ENCODE results near the gene EID1.
A peak's percentile ranks its signal among the peaks of the same experiment; 100 is the strongest.
"Not testable (repeated sequence)": the region's sequence is repeated elsewhere in the genome, so short reads cannot be mapped to it uniquely, and the experiment has no call there.

EID1 gene, protein sequence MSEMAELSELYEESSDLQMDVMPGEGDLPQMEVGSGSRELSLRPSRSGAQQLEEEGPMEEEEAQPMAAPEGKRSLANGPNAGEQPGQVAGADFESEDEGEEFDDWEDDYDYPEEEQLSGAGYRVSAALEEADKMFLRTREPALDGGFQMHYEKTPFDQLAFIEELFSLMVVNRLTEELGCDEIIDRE

DNA sequence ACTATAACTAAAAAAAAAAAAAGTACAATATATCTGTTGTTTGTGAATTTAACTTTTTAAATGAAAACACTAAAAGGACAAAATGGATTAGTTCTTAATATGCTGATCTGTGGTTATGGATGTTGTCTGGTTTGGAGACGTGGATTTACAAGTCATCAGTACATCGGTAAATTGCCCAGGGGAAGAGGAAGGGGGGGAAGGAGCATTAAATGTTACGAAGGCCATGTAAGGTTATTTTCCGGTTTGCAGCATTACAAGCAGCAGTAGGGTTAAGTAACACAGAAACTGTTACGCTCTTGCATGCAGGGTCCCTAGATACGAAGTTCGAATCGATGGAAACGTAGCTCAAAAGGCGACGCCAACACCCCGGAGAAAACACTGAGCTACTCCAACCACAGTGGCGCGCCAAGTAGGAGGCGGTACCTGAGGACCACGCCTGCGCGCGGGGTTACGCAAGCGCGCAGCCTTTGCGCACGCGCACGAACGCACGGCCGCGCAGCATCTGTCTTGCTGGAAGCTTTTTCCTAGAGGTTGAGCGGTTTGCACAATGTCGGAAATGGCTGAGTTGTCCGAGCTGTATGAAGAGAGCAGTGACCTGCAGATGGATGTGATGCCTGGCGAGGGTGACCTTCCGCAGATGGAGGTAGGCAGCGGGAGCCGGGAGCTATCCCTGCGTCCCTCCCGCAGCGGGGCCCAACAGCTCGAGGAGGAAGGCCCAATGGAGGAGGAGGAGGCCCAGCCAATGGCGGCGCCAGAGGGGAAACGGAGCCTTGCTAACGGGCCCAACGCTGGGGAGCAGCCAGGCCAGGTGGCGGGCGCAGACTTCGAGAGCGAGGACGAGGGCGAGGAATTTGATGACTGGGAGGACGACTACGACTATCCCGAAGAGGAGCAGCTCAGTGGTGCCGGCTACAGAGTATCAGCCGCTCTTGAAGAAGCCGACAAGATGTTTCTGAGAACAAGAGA lies at the start of gene EID1:
EID1 (plus strand) TSS at position 505 of the 966 bp plus-strand sequence; CDS start at position 548, 43 bp downstream.
- peak; percentile 44 to 95 (median 90) for DNase-seq

DNA sequence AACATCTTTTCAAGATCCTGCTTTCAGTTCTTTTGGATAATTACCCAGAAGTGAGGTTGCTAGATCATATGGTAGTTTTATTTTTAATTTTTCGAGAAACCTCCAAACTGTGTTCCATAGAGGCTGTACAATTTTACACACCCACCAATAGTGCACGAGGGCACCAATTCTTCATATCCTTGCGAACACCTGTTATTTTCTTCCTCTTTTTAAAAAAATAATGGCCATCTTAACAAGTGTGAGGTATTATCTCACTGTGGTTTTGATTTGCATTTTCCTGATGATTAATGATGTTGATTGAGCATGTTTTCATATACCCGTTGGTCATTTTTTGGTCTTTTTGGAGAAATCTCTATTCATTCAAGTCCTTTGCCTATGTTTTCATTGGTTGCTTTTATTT lies 49.5 kb upstream of the EID1 start:
- DNase-seq: no peak

DNA sequence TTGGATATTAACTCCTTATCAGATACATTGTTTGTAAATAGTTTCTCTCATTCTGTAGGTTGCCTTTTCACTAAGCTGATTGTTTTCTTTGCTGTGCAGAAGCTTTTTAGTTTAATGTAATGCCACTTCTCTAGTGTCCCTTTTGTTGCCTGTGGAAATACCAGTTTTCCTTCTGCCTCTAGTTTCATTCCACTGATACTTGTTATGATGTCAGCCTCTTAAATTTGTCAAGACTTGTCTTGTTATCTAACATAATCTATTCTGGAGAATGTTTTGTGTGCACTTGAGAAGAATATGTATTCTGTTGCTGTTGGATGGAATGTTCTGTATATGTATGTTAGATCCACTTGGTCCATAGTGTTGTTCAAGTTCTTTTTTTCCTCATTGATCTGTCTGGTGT lies 49.0 kb upstream of the EID1 start:
- DNase-seq: no peak

DNA sequence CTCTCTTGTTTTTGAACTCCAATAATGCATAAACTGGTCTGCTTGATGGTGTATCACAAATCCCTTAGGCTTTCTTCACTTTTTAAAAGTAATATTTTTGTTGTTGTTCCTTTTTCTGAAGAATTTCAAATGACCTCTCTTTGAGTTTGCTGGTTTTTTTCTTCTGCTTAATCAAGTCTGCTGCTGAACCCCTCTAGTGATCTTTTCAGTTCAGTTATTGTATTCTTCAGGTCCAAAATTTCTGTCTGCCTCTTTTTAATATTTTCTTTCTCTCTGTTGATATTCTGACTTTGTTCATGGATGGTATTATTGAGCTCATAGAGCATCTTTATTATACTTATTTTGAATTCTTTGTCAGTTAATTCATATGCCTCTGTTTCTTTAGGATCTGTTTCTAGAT lies 45.3 kb upstream of the EID1 start:
- DNase-seq: no peak

DNA sequence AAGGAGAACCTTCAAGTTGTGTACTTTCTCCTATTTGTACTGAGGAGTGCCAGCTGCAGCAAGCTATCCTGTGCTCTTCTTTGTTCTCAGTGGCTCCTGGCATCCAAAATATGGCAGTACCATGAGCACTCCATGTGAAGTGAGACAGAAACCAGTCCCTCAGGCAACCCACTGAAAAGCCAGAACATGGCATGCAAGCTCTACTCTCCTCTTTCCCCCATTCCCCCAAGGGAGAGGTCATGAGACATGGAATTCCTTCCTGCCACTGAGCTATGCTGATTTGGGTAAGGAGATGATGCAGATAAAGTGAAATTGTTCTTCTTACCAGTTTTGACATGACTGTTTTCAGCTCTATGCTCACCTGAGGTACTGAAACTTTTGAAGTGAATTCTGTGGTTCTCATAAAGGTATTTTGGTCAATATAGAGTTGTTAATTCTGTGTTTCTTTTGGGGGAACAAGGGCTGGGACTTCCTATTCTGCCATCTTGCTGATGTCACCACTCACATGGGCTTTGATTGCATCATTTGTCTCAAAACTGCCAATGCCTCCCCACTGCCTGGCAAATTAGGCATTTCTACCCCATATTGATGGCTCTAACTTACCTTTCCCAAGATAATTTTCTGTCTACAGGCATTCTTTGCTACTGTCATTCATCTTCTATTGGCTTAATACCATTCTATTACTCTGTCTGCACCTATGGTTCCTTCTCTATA lies 44.3 kb upstream of the EID1 start:
- DNase-seq: no peak

DNA sequence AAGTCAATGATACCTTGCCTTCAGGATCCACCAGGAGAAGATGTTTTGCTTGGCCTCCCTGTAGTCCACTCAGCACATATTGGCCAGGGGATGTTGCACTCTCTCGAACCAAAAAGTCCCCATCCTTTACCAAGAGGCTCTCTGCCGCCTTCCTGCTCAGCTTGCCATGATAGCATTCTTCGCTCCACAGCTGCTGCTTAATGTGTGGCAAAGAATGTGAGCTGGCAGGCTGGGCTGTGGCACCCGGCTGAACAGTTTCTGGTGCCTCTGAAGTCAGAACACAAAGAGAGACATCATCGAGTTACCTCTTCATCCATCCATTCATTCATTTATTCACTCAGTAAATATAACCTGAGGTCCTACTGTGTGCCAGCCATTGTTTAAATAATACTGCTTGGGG lies 43.2 kb upstream of the EID1 start:
- no peak for DNase-seq

DNA sequence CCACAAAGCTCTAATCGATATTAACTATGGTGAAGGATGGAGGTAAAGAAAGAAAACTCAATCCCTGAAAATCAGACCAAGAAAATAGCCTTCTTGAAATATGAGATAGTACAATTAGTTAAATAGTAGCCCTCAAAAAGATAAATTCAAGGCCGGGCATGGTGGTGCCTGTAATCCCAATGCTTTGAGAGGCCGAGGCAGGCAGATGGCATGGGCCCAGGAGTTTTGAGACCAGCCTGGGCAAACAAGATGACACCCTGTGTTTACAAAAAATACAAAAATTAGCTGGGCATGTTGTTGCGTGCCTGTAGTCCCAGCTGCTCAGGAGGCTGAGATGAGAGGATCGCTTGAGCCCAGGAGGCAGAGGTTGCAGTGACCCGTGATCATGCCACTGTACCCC lies 35.4 kb upstream of the EID1 start:
- DNase-seq: no peak

DNA sequence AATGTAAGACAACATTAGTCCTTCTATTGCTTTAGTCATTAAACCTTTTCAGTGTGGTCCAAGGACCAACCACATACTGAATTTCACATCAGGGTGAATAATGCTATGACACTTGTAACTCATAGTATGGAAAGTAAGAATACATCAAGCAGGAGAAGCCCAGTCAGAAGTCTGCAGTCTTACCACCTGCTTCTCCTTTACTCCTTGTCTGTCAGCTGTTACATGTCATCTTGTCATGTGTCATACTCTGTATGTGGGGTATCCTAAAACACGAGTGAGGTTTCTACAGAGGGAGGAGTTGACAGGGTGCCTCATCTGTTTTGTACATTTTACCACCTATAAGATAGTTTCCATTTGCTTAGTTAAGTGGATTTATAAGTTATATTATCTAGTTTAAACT lies 32.8 kb upstream of the EID1 start:
- DNase-seq: no peak

DNA sequence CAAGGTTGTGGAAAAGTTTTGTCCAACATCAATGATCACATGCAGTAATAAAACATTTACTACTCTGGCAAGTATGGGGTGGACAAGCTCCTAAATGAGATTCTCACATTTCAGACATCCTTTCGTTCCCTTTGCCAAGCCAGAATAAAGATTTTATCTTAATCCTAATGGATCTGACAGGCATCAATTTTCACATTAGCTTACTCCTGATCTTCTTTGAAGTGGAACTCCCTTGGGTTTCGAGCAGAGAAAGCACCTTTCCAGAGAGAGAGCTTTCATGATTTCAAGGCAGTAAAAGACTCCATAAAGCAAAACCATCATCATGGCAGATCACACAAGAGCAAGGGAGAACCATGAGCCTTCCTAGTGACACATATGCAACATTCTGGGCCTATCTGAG lies 27.3 kb upstream of the EID1 start:
- no peak for DNase-seq

DNA sequence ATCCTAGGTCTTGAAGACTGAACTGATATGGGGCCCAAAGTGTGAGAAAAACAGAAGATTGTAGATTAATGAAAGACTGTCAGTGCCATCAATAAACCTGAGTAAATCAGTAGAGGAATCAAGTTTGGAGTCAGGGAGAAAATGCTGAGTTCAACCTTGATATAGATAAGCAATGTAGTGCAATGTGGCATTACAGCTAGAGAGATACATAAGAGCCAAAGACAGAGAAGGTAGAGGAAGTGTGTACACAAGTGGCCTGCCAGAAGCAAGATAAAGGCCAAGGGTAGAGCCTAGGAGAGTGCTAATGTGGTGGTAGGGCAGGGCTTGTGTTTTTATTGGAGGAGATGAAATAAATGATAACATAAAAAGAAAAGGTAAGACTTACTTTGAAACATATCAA lies 26.0 kb upstream of the EID1 start:
- DNase-seq: no peak

DNA sequence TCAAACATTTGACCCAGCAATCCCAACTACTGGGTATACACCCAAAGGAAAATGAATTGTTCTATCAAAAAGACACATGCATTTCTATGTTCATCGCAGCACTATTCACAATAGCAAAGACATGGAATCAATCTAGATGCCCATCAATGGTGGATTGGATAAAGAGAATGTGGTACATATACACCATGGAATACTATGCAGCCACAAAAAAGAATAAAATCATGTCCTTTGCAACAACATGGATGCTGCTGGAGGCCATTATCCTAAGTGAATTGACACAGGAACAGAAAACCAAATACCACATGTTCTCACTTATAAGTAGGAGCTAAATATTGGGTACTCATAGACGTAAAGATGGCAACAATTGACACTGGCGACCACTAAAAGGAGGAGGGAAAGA lies 23.5 kb upstream of the EID1 start:
- not testable (repeated sequence) for DNase-seq

DNA sequence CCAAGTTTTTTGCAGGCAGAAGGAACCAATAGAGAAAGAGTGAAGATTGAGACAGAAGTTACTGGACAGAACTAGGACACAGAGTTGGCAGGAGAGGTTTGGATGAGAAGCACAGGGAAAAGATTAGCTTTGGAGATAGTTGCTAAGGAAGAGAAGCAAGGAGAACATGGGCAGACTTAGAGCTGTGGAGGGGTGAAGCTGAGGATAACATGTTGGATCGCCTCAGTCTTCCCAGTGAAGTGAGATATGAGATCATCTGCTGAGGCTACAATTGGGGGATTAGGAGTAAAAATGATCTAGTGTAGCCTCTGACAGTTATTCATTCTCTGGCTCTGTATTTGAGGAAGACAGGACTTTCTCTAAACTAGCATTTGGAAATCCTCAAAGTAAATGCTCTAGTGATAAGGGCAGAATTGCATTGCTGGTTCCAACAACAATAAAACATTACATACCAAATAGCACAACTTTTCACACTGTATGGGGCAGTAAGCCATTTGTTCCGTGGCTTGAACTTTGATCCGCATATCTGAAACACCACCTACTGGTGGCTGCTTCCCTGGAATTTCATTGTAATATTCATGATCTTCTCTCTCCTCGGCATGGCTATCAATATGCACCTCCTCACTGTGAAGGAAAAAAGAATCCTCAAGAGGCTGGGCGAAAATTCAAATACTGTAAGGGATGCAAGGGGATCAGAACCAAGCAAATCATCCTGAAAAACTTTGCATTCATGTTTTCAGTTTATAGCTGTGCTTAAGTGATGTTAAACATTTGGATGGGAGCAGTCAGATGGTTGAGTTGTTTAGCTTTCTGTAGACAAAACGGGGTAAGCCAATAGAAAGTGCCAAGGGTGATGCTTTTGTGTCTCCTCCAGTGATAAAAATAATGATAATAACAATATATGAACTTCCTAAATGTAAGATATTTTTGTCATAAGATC lies 22.2 kb upstream of the EID1 start:
- peak in 3 of 58 donors; percentile 1 to 11 (median 7) for DNase-seq

DNA sequence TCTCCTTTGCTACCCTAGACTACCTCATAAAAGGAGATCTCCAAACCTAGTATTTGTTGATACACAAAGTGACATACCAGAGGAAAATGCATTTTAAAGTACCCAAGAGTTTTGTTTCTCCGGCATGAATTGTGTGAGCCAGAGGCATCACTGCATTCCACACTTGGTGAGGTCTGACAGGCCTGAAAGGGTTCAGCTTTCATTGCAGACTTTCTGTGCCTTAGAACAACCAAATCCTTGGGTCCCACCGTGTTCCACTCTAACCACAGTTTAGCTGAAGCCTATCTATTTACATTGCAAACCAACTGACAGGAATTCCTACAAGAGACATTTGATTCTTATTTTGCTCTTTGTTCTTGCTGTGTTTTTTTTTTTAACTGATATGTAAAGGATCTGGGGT lies 21.0 kb upstream of the EID1 start:
- DNase-seq: no peak

DNA sequence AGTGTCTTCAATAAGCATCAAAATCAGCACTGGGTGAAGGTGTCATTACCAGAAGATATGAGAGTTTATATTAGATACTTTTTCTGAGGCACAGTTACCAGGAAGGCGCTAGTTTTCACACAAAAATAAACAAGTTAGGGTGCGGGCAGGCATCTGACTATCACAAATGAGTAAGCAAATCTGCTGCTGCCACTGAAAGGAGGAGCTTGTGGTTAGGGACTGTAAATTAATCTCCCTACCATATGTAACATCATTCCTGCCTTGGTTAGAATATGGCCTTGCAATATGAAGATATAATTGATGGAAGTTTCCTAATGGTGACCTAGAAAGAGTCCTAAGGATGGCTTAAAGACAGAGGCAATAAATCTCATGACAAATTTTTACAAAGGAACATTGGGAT lies 19.5 kb upstream of the EID1 start:
- DNase-seq: no peak

DNA sequence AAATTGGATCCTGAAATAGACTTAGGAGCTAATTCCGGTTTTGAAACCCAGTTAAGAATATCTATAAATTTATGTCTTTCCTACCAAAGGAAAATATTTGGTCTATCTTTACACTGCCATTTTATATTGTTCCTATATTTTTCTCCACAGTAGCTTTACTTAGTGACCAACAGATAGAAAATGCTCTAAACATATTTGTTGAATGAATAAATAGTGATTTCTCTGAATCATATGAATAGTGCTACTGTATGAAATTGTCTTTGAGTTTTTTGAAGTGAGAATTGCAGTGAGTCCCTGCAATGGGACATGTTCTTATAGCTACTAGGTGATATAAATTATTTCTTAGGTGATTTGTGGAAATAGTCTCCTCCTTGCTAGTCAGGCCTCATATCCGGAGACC lies 18.5 kb upstream of the EID1 start:
- DNase-seq: no peak

DNA sequence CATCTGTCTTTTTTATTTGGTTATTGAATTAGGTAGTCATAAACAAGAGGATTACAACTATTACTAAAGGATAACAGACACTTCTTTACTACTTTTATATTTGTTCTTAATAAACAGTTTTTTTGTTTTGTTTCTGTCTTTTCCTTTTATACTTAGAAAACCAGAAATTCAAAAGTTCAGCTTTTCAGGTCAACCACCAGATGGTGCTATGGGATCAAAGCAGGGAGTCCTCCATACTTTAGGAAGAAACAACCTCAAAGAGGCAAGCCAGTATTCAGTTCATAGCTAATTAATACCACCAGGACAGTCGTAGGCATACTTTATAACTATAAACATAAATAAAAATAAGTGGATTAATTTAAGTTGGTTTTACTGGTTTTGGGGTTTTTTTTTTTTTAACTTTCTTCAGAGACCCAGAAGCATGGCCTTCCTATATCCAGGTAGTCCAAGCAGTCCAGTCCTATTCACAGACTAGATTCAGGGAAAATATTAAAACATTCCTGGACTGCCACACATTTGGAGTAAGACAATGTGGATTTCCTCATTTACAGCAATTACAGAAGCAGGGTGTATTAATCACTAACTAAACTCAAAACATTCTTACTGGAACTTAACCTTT lies 16.0 kb upstream of the EID1 start:
- DNase-seq: peak in 5 of 58 donors; percentile 1 to 67 (median 23)

DNA sequence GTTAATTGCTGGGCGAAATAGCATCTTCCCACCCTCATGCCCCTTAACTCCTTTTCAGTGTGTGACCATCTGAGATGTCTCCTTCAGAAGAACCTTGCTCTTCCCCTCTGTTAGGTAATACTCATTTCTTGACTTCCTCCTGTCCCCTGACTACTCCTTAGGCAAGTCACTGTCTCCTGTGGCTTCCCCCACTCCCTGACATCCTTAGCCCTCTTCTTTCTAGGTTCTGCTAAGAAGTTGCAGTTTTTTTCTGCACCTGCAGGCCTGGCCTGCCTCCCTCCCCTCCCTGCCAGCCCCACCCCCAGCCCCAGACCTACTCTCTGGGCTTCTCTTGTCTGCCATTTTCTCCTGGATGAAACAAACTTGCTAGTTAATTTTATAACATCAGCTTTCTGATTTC lies 15.2 kb upstream of the EID1 start:
- DNase-seq: no peak

DNA sequence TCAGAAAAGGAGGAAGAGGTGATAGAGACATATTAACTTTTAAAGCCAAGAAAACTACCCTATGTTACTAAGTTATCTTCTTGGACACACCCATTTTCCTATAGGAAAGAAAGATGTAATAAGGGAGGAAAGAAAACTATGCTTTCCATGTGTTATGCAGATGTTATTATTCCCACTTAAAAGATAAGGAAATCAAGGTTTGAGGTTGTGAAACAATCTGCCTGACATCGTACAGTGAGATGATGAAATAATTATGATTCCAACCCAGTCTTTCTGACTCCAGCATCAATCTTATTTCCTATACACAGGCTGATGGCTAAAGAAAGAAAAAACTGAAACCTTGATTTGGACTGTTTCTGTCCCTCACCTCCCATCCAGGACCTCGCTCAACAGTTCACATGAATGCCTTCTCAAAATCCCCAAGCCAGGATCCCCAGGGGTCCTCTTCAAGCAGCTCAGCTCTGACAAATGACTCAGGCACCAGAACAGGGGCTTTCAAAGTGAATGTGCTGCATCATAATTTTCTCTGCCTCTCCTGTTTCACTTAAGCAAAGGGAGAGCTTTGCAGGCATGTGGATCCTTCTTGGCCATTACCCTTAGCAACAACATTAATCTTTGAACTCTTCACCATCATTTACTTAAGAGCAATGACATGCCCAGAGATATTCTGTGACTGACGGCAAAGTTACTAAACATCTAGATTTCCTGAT lies 12.4 kb upstream of the EID1 start:
- DNase-seq: no peak

DNA sequence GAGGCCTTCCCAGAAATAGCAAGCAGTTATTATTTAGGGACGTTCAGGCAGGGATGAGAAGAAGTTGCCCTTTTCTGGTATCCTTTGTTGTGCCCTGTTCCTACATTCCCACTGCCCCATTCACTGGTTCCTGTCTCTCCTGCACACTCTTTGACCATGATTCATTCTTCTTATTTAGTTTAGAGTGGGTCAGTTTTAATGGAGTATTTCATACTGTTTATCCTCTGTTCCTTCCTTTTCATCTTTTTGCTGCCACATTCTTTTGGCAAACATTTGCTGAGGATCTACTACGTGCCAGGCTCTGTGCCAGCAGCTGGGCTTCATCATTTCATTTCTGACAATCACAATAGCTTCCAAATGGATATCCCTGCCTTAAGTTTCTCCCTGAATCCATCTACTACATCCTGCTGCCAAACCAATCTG lies 11.8 kb upstream of the EID1 start:
- DNase-seq: no peak

DNA sequence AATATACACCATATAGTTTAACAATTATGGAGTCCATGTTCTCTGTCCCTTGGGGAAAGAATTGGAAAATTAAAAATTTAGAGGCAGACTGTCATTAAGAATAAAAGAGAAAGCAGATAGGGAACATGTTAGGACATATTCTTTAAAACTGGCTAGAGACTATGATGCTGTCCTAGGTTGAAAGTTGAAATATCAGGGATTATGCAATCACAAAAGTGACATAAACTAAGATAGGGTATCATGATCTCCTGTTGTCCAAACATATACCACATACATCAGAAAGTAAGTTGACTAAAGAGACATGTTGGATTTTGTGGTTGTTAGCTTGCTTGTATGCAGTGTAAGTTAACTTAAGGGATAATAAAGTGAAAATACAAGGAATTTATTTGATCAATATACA lies 9.9 kb upstream of the EID1 start:
- no peak for DNase-seq

All from anterior cingulate cortex (tissue), 58 donors.